Neutrophil (primary cell): ENCODE data around the gene PROCA1.

Experiments
- H3K27ac ChIP-seq: fragments of 200-600 bp; sonication (generic); 2 replicates; pipeline ENCODE4 v1.5.1; 2016; ENCODE audit warnings: mild to moderate bottlenecking, moderate library complexity
- H3K27me3 ChIP-seq: fragments of 200-600 bp; sonication (generic); 2 replicates; pipeline ENCODE4 v1.6.0; 2016; ENCODE audit warnings: mild to moderate bottlenecking
- H3K36me3 ChIP-seq: fragments of 200-600 bp; sonication (generic); 2 replicates; pipeline ENCODE4 v1.5.1; 2017
- H3K4me1 ChIP-seq, 2 experiments: fragments of 200-600 bp in 1 of 2; sonication (generic) in 1 of 2; 1 replicate in 1 of 2; 2 replicates in 1 of 2; pipeline versions ENCODE4 v1.5.1 to v1.6.1; 2013 to 2016; ENCODE audit warnings: low read depth in 1 of 2, low read length in 1 of 2, mild to moderate bottlenecking in 1 of 2, moderate library complexity in 1 of 2; ENCODE audit not compliant: control insufficient read depth in 1 of 2, insufficient read depth in 1 of 2
- H3K4me3 ChIP-seq, 2 experiments: fragments of 200-600 bp in 1 of 2; sonication (generic) in 1 of 2; 1 replicate in 1 of 2; 2 replicates in 1 of 2; pipeline ENCODE4 v1.5.1; 2013 to 2016; ENCODE audit warnings: low read depth in 1 of 2, low read length in 1 of 2, mild to moderate bottlenecking in 1 of 2, moderate library complexity in 1 of 2
- H3K9me3 ChIP-seq: fragments of 200-600 bp; sonication (generic); 2 replicates; pipeline ENCODE4 v1.5.1; 2016
- TF ChIP-seq, protein P1 (sequence below): fragments of 200-600 bp; sonication (generic); IDR thresholded peaks from 2 replicates; pipeline ENCODE4 v1.5.1; 2016; ENCODE audit warnings: antibody characterized with exemption

Gene PROCA1

DNA sequence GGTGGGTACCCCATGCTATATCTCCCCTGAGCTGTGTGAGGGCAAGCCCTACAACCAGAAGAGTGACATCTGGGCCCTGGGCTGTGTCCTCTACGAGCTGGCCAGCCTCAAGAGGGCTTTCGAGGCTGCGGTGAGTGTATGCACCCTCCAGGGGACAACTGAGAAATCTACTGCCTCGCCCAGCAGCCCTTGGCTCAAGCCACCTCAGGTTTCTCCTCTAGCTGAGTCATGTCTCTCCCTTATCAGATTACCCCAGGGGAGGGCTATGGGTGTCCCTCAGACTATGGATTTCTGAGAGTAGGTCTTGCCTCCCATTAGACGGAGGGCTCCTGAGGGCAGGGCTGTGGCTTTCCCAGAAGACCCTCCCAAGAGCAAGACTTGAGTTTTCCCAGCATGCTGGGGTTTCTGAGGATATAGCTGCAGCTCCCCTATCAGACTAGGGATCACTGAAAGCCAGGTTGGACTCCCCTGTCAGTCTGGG lies 23.6 kb upstream of the PROCA1 start:
- H3K27me3 ChIP-seq = no peaks in the 10 kb centered on the region
- H3K9me3 ChIP-seq = no peaks in the 10 kb centered on the region
- H3K4me1 ChIP-seq = no peaks in the 10 kb centered on the region
- H3K36me3 ChIP-seq = no peaks in the 10 kb centered on the region
- TF ChIP-seq, protein P1, sequence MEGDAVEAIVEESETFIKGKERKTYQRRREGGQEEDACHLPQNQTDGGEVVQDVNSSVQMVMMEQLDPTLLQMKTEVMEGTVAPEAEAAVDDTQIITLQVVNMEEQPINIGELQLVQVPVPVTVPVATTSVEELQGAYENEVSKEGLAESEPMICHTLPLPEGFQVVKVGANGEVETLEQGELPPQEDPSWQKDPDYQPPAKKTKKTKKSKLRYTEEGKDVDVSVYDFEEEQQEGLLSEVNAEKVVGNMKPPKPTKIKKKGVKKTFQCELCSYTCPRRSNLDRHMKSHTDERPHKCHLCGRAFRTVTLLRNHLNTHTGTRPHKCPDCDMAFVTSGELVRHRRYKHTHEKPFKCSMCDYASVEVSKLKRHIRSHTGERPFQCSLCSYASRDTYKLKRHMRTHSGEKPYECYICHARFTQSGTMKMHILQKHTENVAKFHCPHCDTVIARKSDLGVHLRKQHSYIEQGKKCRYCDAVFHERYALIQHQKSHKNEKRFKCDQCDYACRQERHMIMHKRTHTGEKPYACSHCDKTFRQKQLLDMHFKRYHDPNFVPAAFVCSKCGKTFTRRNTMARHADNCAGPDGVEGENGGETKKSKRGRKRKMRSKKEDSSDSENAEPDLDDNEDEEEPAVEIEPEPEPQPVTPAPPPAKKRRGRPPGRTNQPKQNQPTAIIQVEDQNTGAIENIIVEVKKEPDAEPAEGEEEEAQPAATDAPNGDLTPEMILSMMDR = no peak
- no peak overlapping the region for H3K4me3 ChIP-seq
- no peak overlapping the region for H3K27ac ChIP-seq

DNA sequence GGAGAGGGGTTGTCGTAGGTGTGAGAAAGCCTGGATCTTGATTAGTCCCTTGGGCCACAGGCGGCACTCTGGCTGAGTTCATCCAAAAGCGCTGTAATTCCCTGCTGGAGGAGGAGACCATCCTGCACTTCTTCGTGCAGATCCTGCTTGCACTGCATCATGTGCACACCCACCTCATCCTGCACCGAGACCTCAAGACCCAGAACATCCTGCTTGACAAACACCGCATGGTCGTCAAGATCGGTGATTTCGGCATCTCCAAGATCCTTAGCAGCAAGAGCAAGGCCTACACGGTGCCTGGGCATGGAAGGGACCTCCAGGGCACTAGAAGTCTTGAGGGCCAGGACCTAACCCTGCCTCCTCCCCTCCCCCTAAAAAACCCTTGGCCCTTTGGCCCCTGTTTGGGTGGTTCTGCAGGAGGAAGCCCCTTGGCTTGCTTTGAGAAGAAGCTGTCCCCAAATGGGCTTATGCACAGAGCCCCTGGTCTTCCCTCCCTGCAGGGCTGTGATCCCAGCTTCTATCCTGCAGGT lies 23.1 kb upstream of the PROCA1 start:
- H3K36me3 ChIP-seq = no peaks in the 10 kb centered on the region
- H3K27ac ChIP-seq = no peak overlapping the region
- H3K4me1 ChIP-seq = no peaks in the 10 kb centered on the region
- no peak overlapping the region for H3K4me3 ChIP-seq
- no peaks in the 10 kb centered on the region for H3K27me3 ChIP-seq
- TF ChIP-seq, protein P1 = no peak
- H3K9me3 ChIP-seq = no peaks in the 10 kb centered on the region

DNA sequence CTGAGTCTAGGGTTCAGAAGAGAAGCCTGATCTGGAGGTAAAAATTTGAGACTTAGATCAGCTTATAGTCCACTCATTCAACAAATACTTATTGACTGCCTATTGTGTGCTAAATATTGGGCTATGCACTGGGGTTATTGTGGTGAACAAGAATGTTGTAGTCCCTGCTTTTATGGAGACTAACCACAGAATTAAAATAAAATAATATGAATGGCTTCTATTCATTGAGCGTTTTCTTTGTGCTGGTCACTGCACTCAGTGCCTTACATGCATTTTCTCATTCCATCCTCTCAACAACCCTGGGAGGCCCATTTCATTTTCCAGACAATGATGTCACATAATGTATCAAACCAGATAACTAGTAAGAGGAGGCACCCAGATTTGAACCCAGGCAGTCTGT lies 21.7 kb upstream of the PROCA1 start:
- TF ChIP-seq, protein P1 = no peak
- Histone ChIP-seq H3K27ac (no peak overlapping the region), H3K27me3 (no peaks in the 10 kb centered on the region), H3K4me1 (peaks cover 1 to 7% of the 10 kb centered on the region in 2 experiments), H3K36me3 (no peaks in the 10 kb centered on the region), H3K4me3 (no peak overlapping the region), H3K9me3 (no peaks in the 10 kb centered on the region)

DNA sequence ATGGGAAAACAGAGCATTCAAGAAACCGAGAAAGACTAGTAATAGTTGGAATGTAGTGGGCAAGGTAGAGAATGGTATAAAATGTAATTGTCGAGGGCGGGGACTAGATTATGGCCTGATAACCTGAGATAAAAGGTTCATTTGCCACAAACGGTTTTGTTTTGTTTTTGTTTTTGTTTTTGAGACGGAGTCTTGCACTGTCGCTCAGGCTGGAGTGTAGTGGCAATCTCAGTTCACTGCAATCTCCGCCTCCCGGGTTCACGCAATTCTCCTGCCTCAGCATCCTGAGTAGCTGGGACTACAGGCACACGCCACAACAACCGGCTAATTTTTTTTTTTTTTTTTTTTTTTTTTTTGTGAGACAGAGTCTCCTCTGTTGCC lies 18.3 kb upstream of the PROCA1 start:
- Histone ChIP-seq H3K4me1 (peaks cover 33 to 39% of the 10 kb centered on the region in 2 experiments), H3K27me3 (peaks cover 18% of the 10 kb centered on the region), H3K36me3 (no peaks in the 10 kb centered on the region), H3K9me3 (no peaks in the 10 kb centered on the region), H3K4me3 (no peak overlapping the region), H3K27ac (no peak overlapping the region)
- TF ChIP-seq, protein P1 = no peak

DNA sequence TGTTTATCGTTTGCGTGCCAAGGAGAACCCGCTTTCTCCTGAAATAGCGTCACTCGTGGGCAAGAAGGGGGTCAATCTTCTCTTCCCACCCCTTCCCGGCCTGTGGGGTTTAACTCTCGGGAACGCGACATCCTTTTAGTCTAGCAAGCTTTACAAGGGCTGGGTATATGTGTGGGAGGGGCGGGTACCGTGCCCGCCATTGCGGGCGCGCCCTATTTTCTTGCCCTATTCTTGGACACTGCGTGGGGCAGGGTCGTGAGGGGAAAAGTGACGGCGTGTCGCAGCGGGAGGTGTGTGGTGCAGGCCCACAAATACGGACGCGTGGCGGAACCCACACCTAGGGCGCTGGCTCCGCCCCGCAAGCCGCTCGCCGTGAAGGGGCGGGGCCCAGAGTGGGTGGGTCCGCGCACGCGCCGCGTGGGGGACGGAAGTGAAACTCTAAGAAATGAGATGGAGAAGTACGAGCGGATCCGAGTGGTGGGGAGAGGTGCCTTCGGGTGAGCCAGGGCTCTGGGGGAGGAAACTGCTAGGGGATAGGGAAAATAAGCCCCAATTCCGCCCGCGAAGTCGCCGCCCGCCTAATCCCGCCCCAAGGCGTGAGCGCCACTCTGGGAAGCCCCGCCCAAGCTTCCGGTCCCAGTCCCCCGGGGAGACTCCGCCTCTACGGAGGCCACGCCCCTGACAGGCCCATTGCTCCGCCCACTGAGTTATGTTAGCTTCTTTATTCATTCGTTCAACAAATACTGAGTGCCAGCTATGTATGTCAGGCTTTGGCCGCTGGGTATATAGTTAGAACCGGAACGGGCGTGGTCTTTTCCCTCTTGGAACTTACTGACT lies 16.9 kb upstream of the PROCA1 start, which contains the start of gene NEK8:
Gene NEK8 (plus strand): TSS at position 425 of the 837 bp plus-strand sequence. CDS start 26 bp downstream, at position 451.
- peaks cover 21% of the 10 kb centered on the region for H3K27me3 ChIP-seq
- TF ChIP-seq, protein P1 = peak; percentile 28
- H3K36me3 ChIP-seq = peaks cover 10% of the 10 kb centered on the region
- H3K4me1 ChIP-seq = peaks cover 33 to 39% of the 10 kb centered on the region in 2 experiments
- peak within 1 kb of the TSS; percentile 98 for H3K27ac ChIP-seq
- no peaks in the 10 kb centered on the region for H3K9me3 ChIP-seq
- H3K4me3 ChIP-seq = peak within 1 kb of the TSS; percentile 63 to 87
